ENCODE measurements around the gene FAM151A. TPM values are rescaled to one million over a fixed set of nuclear protein-coding genes. Genes with fewer than 3 reads are reported as not detected.
A peak's percentile ranks its signal among the peaks of the same experiment; 100 is the strongest.

Gene FAM151A
- total and polyA plus RNA-seq, 2 of the 13 experiments (the other 11 are each of a cell fraction or from before 2014, with no cell fraction given), result 0.29 to 3.6 TPM

- TF ChIP-seq, protein P1, sequence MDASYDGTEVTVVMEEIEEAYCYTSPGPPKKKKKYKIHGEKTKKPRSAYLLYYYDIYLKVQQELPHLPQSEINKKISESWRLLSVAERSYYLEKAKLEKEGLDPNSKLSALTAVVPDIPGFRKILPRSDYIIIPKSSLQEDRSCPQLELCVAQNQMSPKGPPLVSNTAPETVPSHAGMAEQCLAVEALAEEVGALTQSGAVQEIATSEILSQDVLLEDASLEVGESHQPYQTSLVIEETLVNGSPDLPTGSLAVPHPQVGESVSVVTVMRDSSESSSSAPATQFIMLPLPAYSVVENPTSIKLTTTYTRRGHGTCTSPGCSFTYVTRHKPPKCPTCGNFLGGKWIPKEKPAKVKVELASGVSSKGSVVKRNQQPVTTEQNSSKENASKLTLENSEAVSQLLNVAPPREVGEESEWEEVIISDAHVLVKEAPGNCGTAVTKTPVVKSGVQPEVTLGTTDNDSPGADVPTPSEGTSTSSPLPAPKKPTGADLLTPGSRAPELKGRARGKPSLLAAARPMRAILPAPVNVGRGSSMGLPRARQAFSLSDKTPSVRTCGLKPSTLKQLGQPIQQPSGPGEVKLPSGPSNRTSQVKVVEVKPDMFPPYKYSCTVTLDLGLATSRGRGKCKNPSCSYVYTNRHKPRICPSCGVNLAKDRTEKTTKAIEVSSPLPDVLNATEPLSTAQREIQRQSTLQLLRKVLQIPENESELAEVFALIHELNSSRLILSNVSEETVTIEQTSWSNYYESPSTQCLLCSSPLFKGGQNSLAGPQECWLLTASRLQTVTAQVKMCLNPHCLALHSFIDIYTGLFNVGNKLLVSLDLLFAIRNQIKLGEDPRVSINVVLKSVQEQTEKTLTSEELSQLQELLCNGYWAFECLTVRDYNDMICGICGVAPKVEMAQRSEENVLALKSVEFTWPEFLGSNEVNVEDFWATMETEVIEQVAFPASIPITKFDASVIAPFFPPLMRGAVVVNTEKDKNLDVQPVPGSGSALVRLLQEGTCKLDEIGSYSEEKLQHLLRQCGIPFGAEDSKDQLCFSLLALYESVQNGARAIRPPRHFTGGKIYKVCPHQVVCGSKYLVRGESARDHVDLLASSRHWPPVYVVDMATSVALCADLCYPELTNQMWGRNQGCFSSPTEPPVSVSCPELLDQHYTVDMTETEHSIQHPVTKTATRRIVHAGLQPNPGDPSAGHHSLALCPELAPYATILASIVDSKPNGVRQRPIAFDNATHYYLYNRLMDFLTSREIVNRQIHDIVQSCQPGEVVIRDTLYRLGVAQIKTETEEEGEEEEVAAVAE (CRISPR knock-in tag; IDR thresholded peaks at IDR 0.05; ENCODE audit: borderline replicate concordance), result no peak
- TF ChIP-seq CREM (IDR thresholded peaks at IDR 0.05), result no peak
- TF ChIP-seq CREM (CRISPR knock-in tag; IDR thresholded peaks at IDR 0.05), result no peak
- no peak for TF ChIP-seq TAF15 (IDR thresholded peaks at IDR 0.05; ENCODE audit: low read depth, low read length, poor library complexity, severe bottlenecking)
Measured at GRCh38 chr1:54640863-54641836, 17.8 kb upstream of the FAM151A start, which contains the start of gene MROH7 (continued).

DNA sequence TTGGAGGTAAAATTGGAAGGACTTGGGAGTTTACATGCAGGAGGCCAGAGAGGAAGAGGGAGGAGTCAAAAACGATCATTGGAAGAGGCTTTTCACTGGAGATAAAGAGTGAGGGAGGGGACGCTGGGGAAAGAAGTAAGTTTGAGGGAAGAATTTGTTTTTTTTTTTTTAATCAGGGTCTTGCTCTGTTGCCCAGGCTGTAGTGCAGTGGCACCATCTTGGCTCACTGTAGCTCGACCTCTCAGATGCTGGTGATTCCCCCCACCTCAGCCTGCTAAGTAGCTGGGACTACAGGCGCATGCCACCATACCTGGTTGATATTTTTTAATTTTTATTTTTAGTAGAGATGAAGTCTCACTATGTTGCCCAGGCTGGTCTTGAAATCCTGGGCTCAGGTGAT, 17.0 kb upstream of the FAM151A start:
- WGBS (ENCODE audit: low lambda C conversion rate), result 35% methylated on average over 4 of the region's 4 CpGs
- H3K36me3 ChIP-seq (replicated peaks in 1 of 2; ENCODE audit: control insufficient read depth in 1 of 2, insufficient read depth in 2 of 2, low read length in 2 of 2), result no peaks in the 10 kb centered on the region
- H3K4me1 ChIP-seq (ENCODE audit: insufficient read depth, low read length), result peaks cover 54% of the 10 kb centered on the region
- no peak for ATAC-seq
- no peak overlapping the region for H2AFZ ChIP-seq (ENCODE audit: low read length)
- in situ Hi-C loops (cut with HindIII; ENCODE audit: extremely low pct_ligation_motif_present, low pct_unique_long_range_greater_than_20kb) (no loop called here), intact Hi-C loops (cut with micrococcal nuclease; ENCODE audit: unreplicated experiment) (no loop called here)
- no peak overlapping the region for H3K4me3 ChIP-seq (replicated peaks in 1 of 3; ENCODE audit: insufficient read depth in 1 of 3, low read depth in 2 of 3, low read length in 3 of 3)
- H3K4me2 ChIP-seq (ENCODE audit: low read depth, low read length), result peak overlapping the region; percentile 61
- no peaks in the 10 kb centered on the region for H4K20me1 ChIP-seq (ENCODE audit: insufficient read depth, low read length)
- FAIRE-seq, result no peak
- H3K79me2 ChIP-seq (ENCODE audit: insufficient read depth, low read length), result no peaks in the 10 kb centered on the region
- no peak for DNase-seq (ENCODE audit: low spot score)
- H3K9ac ChIP-seq (ENCODE audit: insufficient read depth, low read depth, low read length), result no peak overlapping the region
- no peak for TF ChIP-seq CTCF (CRISPR knock-in tag; IDR thresholded peaks at IDR 0.05)
- 0 out of 2 replicates have a peak, but pooled peaks have one; percentile 29 for TF ChIP-seq ZNF121 (CRISPR knock-in tag; IDR thresholded peaks at IDR 0.05)
- no peak for TF ChIP-seq ZNF780A (CRISPR knock-in tag; IDR thresholded peaks at IDR 0.05)
- H3K27ac ChIP-seq (ENCODE audit: extremely low read length, insufficient read depth, low read length), result no peak overlapping the region
- ChIA-PET CTCF (ENCODE audit: low intra/inter-chr PET ratio, low total read pairs) (no interaction called here), POLR2A (no interaction called here)
- no peaks in the 10 kb centered on the region; a peak in 1 of 5 replicates for H3K27me3 ChIP-seq (ENCODE audit: control insufficient read depth in 1 of 2, insufficient read depth in 2 of 2, low read length in 2 of 2)
- BruUV-seq (replicated peaks), result no TSS peak
- peaks cover 16% of the 10 kb centered on the region for H3K9me3 ChIP-seq (ENCODE audit: low read length)

All from HepG2 (cell line).